Neural cell (in vitro differentiated cells): ENCODE data around the gene SFMBT1. TPM values are rescaled to one million over a fixed set of nuclear protein-coding genes. Genes with fewer than 3 reads are reported as not detected.

Experiments
- H2AFZ ChIP-seq: fragments of 200-600, 300-800 bp; sonication (generic), shearing (Covaris generic); 2 replicates; pipeline ENCODE4 v1.6.0; 2014; ENCODE audit warnings: low read depth, mild to moderate bottlenecking, antibody characterized with exemption, low read length, moderate library complexity
- H3F3A ChIP-seq: fragments of 200-600 bp; shearing (Covaris generic); 2 replicates; pipeline ENCODE4 v1.6.1; 2016; ENCODE audit warnings: mild to moderate bottlenecking, moderate library complexity, mixed read lengths, antibody characterized with exemption, low read length; ENCODE audit not compliant: insufficient read depth, poor library complexity, severe bottlenecking
- H3K27ac ChIP-seq: fragments of 200-600, 300-800 bp; sonication (generic), shearing (Covaris generic); 2 replicates; pipeline ENCODE4 v1.5.1; 2014; ENCODE audit warnings: mild to moderate bottlenecking, low read length, moderate library complexity
- H3K27me3 ChIP-seq: fragments of 300-800, 200-600 bp; sonication (generic), shearing (Covaris generic); 2 replicates; pipeline ENCODE4 v1.6.0; 2014; ENCODE audit warnings: mild to moderate bottlenecking, low read depth, low read length, moderate library complexity; ENCODE audit not compliant: insufficient read depth
- H3K36me3 ChIP-seq: fragments of 300-800, 200-600 bp; sonication (generic), shearing (Covaris generic); 2 replicates; pipeline ENCODE4 v1.5.1; 2014; ENCODE audit warnings: mild to moderate bottlenecking, antibody characterized with exemption, low read length, moderate library complexity; ENCODE audit not compliant: insufficient read depth
- H3K4me2 ChIP-seq: fragments of 300-800, 200-600 bp; sonication (generic), shearing (Covaris generic); 2 replicates; pipeline ENCODE4 v1.6.0; 2014; ENCODE audit warnings: mild to moderate bottlenecking, low read length
- H3K4me3 ChIP-seq: fragments of 300-800, 200-600 bp; sonication (generic), shearing (Covaris generic); 2 replicates; pipeline ENCODE4 v1.5.1; 2014; ENCODE audit warnings: mild to moderate bottlenecking, low read length, moderate library complexity
- H3K79me2 ChIP-seq: fragments of 200-600 bp; shearing (Covaris generic); replicated peaks from 2 replicates; pipeline ENCODE4 v1.6.0; 2014; ENCODE audit warnings: mild to moderate bottlenecking, low read length, moderate library complexity; ENCODE audit not compliant: insufficient read depth
- H3K9ac ChIP-seq: fragments of 300-800, 200-600 bp; sonication (generic), shearing (Covaris generic); 2 replicates; pipeline ENCODE4 v1.6.1; 2016; ENCODE audit warnings: mild to moderate bottlenecking, low read length, mixed read lengths
- H3K9me2 ChIP-seq: fragments of 200-600 bp; shearing (Covaris generic); 2 replicates; pipeline ENCODE4 v1.6.1; 2016; ENCODE audit warnings: mild to moderate bottlenecking, low read length, mixed read lengths; ENCODE audit not compliant: insufficient read depth
- H3K9me3 ChIP-seq: fragments of 200-600, 300-800 bp; sonication (generic), shearing (Covaris generic); 2 replicates; pipeline ENCODE4 v1.6.1; 2016; ENCODE audit warnings: mild to moderate bottlenecking, mixed run types, low read length, moderate library complexity, mixed read lengths
- H4K20me1 ChIP-seq: fragments of 200-600 bp; shearing (Covaris generic); 2 replicates; pipeline ENCODE4 v1.6.1; 2016; ENCODE audit warnings: mild to moderate bottlenecking, mixed run types; ENCODE audit not compliant: insufficient read depth
- EP300 ChIP-seq: fragments of 450-650 bp; conservative IDR thresholded peaks from 2 replicates; pipeline ENCODE4 v1.6.1; 2014; ENCODE audit warnings: antibody characterized with exemption, mild to moderate bottlenecking, moderate library complexity; ENCODE audit not compliant: poor library complexity, severe bottlenecking
- EZH2 ChIP-seq: fragments of 200-600, 300-800 bp; shearing (Covaris generic), sonication (generic); IDR thresholded peaks from 2 replicates; pipeline ENCODE4 v1.6.1; 2014; ENCODE audit warnings: antibody characterized with exemption, low read length, borderline replicate concordance, mild to moderate bottlenecking; ENCODE audit not compliant: insufficient read depth, poor library complexity, severe bottlenecking
- MXI1 ChIP-seq: fragments of 450-650 bp; conservative IDR thresholded peaks from 2 replicates; pipeline ENCODE4 v1.6.1; 2014; ENCODE audit warnings: antibody characterized with exemption, mild to moderate bottlenecking; ENCODE audit not compliant: poor library complexity, severe bottlenecking
- POLR2AphosphoS5 ChIP-seq: IDR thresholded peaks from 2 replicates; pipeline ENCODE4 v1.6.1; 2012
- RAD21 ChIP-seq: fragments of 450-650 bp; conservative IDR thresholded peaks from 2 replicates; pipeline ENCODE4 v1.6.1; 2014; ENCODE audit warnings: antibody characterized with exemption, mild to moderate bottlenecking, moderate library complexity
- SMC3 ChIP-seq: fragments of 450-650 bp; conservative IDR thresholded peaks from 2 replicates; pipeline ENCODE4 v1.6.1; 2014; ENCODE audit warnings: antibody characterized with exemption, mild to moderate bottlenecking, moderate library complexity; ENCODE audit not compliant: poor library complexity
- TAF1 ChIP-seq: IDR thresholded peaks from 2 replicates; pipeline ENCODE4 v1.6.1; 2012; ENCODE audit warnings: low read depth
- polyA plus RNA-seq: library from polyadenylated mRNA; depleted of rRNA; stranded (reverse); fragments of >200 nt; gene quantifications from 2 replicates; pipeline ENCODE4 v1.2.3, GENCODE V29; 2014
- TF ChIP-seq, protein P1 (sequence below): fragments of 450-650 bp; IDR thresholded peaks from 2 replicates; pipeline ENCODE4 v1.5.1; 2014; ENCODE audit warnings: antibody characterized with exemption, mild to moderate bottlenecking, moderate library complexity; ENCODE audit not compliant: poor library complexity, severe bottlenecking
- TF ChIP-seq, protein P2 (sequence below): IDR thresholded peaks from 2 replicates; pipeline ENCODE4 v1.6.1; 2012; ENCODE audit warnings: borderline replicate concordance

The SFMBT1 gene
- polyA plus RNA-seq, 1 donor from 2014 or later, result 17.3 TPM

DNA sequence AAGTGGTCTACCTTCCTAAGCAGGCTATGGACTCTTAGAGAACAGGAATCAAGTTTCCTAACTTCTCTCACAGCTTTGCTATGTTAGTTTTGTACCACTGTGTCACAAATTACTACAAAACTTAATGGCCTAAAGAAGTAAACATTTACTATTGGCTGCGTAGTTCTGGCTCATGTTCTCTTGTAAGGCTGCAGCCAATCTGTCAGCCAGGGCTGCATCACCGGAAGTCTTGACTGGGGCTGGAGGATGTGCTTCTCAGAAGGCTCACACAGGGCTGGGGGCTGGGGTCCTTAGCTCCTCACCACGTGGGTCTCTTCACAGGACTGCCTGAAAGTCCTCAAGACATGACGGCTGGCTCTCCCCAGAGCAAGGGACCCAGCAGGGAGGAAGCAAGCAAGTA is 164.0 kb downstream of the SFMBT1 start:
- TF ChIP-seq SMC3, result no peak
- TF ChIP-seq, protein P1, sequence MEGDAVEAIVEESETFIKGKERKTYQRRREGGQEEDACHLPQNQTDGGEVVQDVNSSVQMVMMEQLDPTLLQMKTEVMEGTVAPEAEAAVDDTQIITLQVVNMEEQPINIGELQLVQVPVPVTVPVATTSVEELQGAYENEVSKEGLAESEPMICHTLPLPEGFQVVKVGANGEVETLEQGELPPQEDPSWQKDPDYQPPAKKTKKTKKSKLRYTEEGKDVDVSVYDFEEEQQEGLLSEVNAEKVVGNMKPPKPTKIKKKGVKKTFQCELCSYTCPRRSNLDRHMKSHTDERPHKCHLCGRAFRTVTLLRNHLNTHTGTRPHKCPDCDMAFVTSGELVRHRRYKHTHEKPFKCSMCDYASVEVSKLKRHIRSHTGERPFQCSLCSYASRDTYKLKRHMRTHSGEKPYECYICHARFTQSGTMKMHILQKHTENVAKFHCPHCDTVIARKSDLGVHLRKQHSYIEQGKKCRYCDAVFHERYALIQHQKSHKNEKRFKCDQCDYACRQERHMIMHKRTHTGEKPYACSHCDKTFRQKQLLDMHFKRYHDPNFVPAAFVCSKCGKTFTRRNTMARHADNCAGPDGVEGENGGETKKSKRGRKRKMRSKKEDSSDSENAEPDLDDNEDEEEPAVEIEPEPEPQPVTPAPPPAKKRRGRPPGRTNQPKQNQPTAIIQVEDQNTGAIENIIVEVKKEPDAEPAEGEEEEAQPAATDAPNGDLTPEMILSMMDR, result no peak
- TF ChIP-seq EZH2, result no peak
- TF ChIP-seq RAD21, result no peak

DNA sequence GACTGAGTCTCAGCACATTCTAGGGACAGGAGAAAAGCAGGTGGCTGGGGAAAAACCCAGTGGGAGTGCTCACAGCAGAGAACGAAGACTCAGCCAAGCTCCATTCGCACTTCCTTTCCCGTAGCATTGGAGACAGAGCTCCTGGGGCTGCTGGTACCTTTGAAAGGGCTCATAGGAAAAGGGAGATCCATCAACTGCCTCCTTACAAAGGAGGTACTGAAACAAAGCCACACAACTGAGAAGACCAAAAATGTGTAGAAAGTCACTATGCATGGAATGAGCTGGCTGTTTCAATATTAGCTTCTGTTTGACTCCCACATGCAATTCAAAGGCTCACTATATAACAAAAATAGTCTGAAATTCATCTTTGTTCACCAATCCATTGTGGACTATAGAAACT is 165.4 kb downstream of the SFMBT1 start:
- no peaks in the 10 kb centered on the region for H4K20me1 ChIP-seq
- peaks cover 3% of the 10 kb centered on the region for H3K36me3 ChIP-seq
- H3K27me3 ChIP-seq, result no peaks in the 10 kb centered on the region
- no peaks in the 10 kb centered on the region for H3K9me2 ChIP-seq
- H2AFZ ChIP-seq, result no peak overlapping the region
- H3F3A ChIP-seq, result no peaks in the 10 kb centered on the region
- no peaks in the 10 kb centered on the region for H3K79me2 ChIP-seq
- H3K9me3 ChIP-seq, result no peaks in the 10 kb centered on the region
- no peak overlapping the region for H3K4me3 ChIP-seq
- H3K4me2 ChIP-seq, result no peak overlapping the region
- H3K9ac ChIP-seq, result no peak overlapping the region
- TF ChIP-seq MXI1 (no peak), EP300 (no peak), EZH2 (no peak), POLR2AphosphoS5 (no peak), SMC3 (no peak), TAF1 (no peak), RAD21 (no peak)
- TF ChIP-seq, protein P2, sequence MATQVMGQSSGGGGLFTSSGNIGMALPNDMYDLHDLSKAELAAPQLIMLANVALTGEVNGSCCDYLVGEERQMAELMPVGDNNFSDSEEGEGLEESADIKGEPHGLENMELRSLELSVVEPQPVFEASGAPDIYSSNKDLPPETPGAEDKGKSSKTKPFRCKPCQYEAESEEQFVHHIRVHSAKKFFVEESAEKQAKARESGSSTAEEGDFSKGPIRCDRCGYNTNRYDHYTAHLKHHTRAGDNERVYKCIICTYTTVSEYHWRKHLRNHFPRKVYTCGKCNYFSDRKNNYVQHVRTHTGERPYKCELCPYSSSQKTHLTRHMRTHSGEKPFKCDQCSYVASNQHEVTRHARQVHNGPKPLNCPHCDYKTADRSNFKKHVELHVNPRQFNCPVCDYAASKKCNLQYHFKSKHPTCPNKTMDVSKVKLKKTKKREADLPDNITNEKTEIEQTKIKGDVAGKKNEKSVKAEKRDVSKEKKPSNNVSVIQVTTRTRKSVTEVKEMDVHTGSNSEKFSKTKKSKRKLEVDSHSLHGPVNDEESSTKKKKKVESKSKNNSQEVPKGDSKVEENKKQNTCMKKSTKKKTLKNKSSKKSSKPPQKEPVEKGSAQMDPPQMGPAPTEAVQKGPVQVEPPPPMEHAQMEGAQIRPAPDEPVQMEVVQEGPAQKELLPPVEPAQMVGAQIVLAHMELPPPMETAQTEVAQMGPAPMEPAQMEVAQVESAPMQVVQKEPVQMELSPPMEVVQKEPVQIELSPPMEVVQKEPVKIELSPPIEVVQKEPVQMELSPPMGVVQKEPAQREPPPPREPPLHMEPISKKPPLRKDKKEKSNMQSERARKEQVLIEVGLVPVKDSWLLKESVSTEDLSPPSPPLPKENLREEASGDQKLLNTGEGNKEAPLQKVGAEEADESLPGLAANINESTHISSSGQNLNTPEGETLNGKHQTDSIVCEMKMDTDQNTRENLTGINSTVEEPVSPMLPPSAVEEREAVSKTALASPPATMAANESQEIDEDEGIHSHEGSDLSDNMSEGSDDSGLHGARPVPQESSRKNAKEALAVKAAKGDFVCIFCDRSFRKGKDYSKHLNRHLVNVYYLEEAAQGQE, result no peak
- TF ChIP-seq, protein P1, result no peak
- no peak overlapping the region for H3K27ac ChIP-seq

More for the DNA sequence above, 164.0 kb downstream of the SFMBT1 start:
- Histone ChIP-seq H3K27ac (no peak overlapping the region), H2AFZ (no peak overlapping the region), H3K36me3 (peaks cover 3% of the 10 kb centered on the region), H3K27me3 (no peaks in the 10 kb centered on the region), H3K9me3 (no peaks in the 10 kb centered on the region), H3K9me2 (no peaks in the 10 kb centered on the region), H3F3A (no peaks in the 10 kb centered on the region), H3K4me3 (no peak overlapping the region), H3K79me2 (peaks cover 2% of the 10 kb centered on the region), H4K20me1 (no peaks in the 10 kb centered on the region), H3K9ac (no peak overlapping the region), H3K4me2 (no peak overlapping the region)
